Nephron (organoid): ENCODE data around the gene LSM14B.

ENCODE experiments used
- H3K27ac Mint-ChIP-seq, 3 experiments: 2 replicates each; pipeline ENCODE4 v1.8.0; 2020; ENCODE audit warnings: mixed read lengths in 3 of 3, mild to moderate bottlenecking in 2 of 3, moderate library complexity in 1 of 3
- H3K27me3 Mint-ChIP-seq: 2 replicates; pipeline ENCODE4 v1.8.0; 2021; ENCODE audit warnings: low read depth, mild to moderate bottlenecking, moderate library complexity, mixed read lengths
- H3K36me3 Mint-ChIP-seq: 2 replicates; pipeline ENCODE4 v1.8.0; 2020; ENCODE audit warnings: low read depth, mixed read lengths
- H3K4me1 Mint-ChIP-seq: 2 replicates; pipeline ENCODE4 v1.8.0; 2020; ENCODE audit warnings: mixed read lengths
- H3K4me3 Mint-ChIP-seq, 3 experiments: 2 replicates each; pipeline ENCODE4 v1.8.0; 2020; ENCODE audit warnings: mild to moderate bottlenecking in 3 of 3, mixed read lengths in 3 of 3, moderate library complexity in 2 of 3
- H3K9me3 Mint-ChIP-seq: 2 replicates; pipeline ENCODE4 v1.8.0; 2020; ENCODE audit warnings: mixed read lengths
- TF ChIP-seq, protein P1 (sequence below), 3 experiments: fragments of 200-600 bp; sonication (generic); IDR thresholded peaks; one replicate each; pipeline ENCODE4 v1.5.0; 2021; ENCODE audit warnings: antibody characterized with exemption in 3 of 3; ENCODE audit not compliant: unreplicated experiment in 3 of 3

LSM14B gene

GRCh38 chr20:62174021-62174804, 51.9 kb downstream of the LSM14B start:
- TF ChIP-seq, protein P1, sequence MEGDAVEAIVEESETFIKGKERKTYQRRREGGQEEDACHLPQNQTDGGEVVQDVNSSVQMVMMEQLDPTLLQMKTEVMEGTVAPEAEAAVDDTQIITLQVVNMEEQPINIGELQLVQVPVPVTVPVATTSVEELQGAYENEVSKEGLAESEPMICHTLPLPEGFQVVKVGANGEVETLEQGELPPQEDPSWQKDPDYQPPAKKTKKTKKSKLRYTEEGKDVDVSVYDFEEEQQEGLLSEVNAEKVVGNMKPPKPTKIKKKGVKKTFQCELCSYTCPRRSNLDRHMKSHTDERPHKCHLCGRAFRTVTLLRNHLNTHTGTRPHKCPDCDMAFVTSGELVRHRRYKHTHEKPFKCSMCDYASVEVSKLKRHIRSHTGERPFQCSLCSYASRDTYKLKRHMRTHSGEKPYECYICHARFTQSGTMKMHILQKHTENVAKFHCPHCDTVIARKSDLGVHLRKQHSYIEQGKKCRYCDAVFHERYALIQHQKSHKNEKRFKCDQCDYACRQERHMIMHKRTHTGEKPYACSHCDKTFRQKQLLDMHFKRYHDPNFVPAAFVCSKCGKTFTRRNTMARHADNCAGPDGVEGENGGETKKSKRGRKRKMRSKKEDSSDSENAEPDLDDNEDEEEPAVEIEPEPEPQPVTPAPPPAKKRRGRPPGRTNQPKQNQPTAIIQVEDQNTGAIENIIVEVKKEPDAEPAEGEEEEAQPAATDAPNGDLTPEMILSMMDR (IDR thresholded peaks at IDR 0.05; ENCODE audit: unreplicated experiment in 3 of 3) = no peak
- Mint-ChIP-seq H3K9me3 (no peaks in the 10 kb centered on the region), H3K4me1 (no peaks in the 10 kb centered on the region), H3K27ac (no peak overlapping the region), H3K4me3 (no peak overlapping the region), H3K36me3 (peaks cover 20% of the 10 kb centered on the region), H3K27me3 (no peaks in the 10 kb centered on the region)

GRCh38 chr20:62174870-62175624, 52.8 kb downstream of the LSM14B start:
- peaks cover 21% of the 10 kb centered on the region for H3K36me3 Mint-ChIP-seq
- H3K27me3 Mint-ChIP-seq = no peaks in the 10 kb centered on the region
- TF ChIP-seq, protein P1 (IDR thresholded peaks at IDR 0.05; ENCODE audit: unreplicated experiment in 3 of 3) = no peak
- no peak overlapping the region for H3K27ac Mint-ChIP-seq
- no peaks in the 10 kb centered on the region for H3K9me3 Mint-ChIP-seq
- H3K4me3 Mint-ChIP-seq = no peak overlapping the region
- H3K4me1 Mint-ChIP-seq = no peaks in the 10 kb centered on the region

DNA sequence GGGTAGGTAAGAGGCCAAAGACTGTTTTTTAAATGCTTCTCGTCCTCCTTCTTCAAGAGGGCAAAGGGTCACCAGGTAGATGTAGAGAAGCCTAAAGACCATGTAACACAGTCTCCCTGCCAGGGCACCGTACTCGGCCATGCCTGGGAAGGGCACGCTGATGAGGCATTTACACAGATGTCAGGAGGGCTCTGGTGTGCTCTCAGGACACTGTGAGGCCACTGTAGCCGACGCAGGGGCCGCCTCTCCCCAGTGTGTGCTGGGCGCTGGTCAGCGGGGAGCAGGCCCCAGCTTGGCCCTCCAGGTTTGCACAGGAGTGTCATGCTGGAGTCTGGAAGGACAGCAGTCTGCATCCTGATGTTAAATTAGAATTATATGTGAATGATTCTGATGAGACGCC, 53.4 kb downstream of the LSM14B start:
- TF ChIP-seq, protein P1 (IDR thresholded peaks at IDR 0.05; ENCODE audit: unreplicated experiment in 3 of 3) = no peak
- H3K27ac Mint-ChIP-seq = no peak overlapping the region
- H3K9me3 Mint-ChIP-seq = no peaks in the 10 kb centered on the region
- no peaks in the 10 kb centered on the region for H3K4me1 Mint-ChIP-seq
- no peak overlapping the region for H3K4me3 Mint-ChIP-seq
- H3K36me3 Mint-ChIP-seq = peaks cover 21% of the 10 kb centered on the region
- no peaks in the 10 kb centered on the region for H3K27me3 Mint-ChIP-seq

- H3K9me3 Mint-ChIP-seq = no peaks in the 10 kb centered on the region
- no peak overlapping the region for H3K27ac Mint-ChIP-seq
- no peaks in the 10 kb centered on the region for H3K27me3 Mint-ChIP-seq
- no peaks in the 10 kb centered on the region for H3K4me1 Mint-ChIP-seq
- TF ChIP-seq, protein P1 (IDR thresholded peaks at IDR 0.05; ENCODE audit: unreplicated experiment in 3 of 3) = no peak
- peaks cover 21% of the 10 kb centered on the region for H3K36me3 Mint-ChIP-seq
- H3K4me3 Mint-ChIP-seq = no peak overlapping the region
Measured at GRCh38 chr20:62176866-62177265, 54.6 kb downstream of the LSM14B start.

DNA sequence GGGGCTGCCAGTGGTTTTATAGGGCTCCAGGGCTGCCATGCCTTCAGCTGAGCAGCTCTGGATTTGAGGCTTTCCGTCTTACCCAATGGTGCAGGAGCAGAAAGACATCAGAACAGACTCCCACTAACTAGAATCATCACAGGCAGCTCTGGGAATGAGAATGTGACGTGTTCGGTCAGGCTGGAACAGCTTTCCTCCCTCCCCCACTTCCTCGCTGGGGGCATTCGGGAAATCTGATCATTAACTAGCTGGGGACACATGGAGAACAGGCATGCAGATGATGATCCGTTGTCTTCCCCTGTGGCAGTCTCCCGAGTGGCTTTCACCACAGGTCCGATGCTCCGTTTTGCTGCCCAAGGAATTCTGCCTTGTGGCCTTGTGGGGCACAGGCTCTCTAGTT, 55.0 kb downstream of the LSM14B start:
- Mint-ChIP-seq H3K36me3 (peaks cover 21% of the 10 kb centered on the region), H3K4me1 (no peaks in the 10 kb centered on the region), H3K27me3 (no peaks in the 10 kb centered on the region), H3K9me3 (no peaks in the 10 kb centered on the region), H3K27ac (no peak overlapping the region), H3K4me3 (no peak overlapping the region)
- TF ChIP-seq, protein P1 (IDR thresholded peaks at IDR 0.05; ENCODE audit: unreplicated experiment in 3 of 3) = no peak
